HG03354 (cell line): Measurements from ENCODE around the gene SIDT2.

Experiments
- ATAC-seq: cut with Tn5 transposase; IDR thresholded peaks from one replicate; pipeline ENCODE4 v1.9.1; 2021; ENCODE audit warnings: mild to moderate bottlenecking; ENCODE audit not compliant: unreplicated experiment, poor library complexity, severe bottlenecking

SIDT2 gene

DNA sequence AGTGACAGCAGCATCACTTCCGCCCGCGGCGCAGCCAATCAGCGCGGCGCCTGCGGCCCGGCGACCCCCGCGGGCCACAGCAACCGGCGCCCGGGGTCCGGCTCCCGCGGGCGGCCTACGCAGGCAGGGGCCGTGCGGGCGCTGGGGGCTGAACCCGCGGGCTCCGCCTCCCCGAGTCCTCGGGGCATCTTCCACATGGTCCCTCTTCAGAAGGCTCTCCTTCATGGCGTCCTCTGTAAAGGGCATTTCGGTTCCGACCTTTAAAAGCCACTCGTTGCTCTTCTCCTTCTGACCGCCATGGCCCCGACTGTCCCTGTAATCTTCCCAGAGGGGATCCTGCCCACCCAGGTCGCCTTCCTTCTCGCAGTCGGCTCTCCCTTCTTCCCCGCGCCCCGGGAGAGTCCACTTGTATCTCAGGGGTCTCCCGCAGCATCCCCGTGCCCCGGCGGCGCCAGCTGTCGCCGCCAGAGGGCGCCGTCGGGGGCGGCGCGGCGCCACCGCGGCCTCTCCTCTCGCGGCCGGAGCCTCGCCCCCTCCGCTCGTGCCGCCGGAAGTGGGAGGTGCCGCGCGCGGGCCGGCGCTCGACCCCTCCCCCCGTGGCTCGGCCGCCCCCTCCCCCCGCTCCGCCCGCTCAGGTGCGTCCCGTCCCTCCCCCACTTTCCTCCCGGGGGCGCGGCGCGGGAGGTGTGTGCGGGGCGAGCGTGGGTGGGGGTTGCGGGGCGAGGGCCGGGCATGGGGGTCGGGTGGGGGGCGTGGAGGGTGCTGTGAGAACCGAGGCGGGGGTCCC is 53.7 kb downstream of the SIDT2 start, which contains the start of gene RNF214:
RNF214 (plus strand) TSS at position 580 of the 787 bp plus-strand sequence. CDS start 1,602 bp downstream, outside the sequence.
- peak; percentile 77 for ATAC-seq

DNA sequence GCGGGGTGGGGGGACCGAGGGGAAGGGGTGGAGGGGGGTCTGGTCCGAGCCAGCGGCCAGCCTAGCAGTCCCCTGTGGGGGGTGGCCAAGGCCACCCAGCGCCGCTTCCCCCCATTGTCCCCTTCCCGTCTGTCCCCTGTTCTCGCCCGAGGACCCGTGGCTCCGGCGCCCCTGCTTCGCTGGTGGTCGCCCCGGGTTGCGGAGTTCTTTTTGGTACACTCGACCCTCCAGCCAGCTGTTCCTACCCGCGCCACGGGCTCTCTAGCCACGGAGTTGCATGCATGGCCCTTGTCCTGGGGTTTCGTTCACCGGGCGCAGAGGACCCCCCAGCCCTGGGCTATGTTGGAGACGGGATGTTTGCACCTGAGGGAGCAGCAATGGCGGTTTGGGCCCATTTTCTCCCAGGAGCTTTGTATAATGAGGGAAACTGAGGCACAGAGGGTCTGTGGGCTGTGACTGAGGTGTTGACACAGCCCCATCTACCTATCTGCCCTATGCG is 54.4 kb downstream of the SIDT2 start:
- ATAC-seq, result no peak

DNA sequence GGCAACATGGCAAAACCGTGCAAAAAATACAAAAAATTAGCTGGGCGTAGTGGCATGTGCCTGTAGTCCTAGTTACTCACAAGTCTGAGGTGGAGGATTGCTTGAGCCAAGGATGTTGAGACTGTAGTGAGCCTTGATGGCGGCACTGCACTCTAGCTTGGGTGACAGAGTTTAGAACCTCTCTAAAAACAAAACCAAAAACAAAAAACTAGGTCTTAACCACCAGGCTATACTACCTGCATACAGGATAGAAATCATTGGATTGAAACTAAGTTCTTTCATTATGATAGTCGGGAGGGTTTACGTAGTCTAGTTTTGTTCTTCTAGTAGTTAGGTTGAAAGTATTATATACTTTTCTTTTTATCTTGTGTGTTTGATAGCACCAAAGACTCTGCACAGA is 59.7 kb downstream of the SIDT2 start:
- ATAC-seq, result no peak

DNA sequence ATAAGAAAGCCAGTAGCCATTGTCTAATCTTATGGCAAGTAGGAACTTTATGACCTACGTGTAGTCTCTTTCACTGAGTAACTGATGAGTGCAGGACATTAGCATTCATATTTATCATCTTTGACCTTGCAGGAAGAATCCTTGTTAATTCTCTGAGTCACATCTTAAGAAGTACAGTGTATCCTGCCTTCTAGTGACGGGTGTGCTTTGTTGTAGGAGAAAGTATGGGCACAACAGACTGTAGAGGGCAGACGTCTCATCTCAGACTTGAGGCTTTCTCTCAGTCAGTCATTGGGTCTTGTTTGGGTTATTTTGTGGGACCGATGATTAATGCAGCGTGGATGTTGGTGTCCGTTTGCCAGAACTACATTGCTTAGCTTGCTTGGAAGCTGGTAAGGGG is 60.8 kb downstream of the SIDT2 start:
- ATAC-seq, result no peak
